Lung microvascular endothelial cell (primary cell): ENCODE data around the gene CTRB1. TPM values are rescaled to one million over a fixed set of nuclear protein-coding genes. Genes with fewer than 3 reads are reported as not detected.

Source experiments
- DNase-seq, 2 donors: peaks; one replicate each; pipeline versions ENCODE4 v3.0.0 to v3.0.0-alpha.2; 2010; ENCODE audit warnings: low read depth in 2 of 2
- total RNA-seq: library from RNA; depleted of rRNA; stranded (reverse); fragments of >200 nt; gene quantifications from 2 replicates; pipeline ENCODE4 v1.2.1, GENCODE V29; 2014

The CTRB1 gene
- total RNA-seq, result not detected in 2 replicates

DNA sequence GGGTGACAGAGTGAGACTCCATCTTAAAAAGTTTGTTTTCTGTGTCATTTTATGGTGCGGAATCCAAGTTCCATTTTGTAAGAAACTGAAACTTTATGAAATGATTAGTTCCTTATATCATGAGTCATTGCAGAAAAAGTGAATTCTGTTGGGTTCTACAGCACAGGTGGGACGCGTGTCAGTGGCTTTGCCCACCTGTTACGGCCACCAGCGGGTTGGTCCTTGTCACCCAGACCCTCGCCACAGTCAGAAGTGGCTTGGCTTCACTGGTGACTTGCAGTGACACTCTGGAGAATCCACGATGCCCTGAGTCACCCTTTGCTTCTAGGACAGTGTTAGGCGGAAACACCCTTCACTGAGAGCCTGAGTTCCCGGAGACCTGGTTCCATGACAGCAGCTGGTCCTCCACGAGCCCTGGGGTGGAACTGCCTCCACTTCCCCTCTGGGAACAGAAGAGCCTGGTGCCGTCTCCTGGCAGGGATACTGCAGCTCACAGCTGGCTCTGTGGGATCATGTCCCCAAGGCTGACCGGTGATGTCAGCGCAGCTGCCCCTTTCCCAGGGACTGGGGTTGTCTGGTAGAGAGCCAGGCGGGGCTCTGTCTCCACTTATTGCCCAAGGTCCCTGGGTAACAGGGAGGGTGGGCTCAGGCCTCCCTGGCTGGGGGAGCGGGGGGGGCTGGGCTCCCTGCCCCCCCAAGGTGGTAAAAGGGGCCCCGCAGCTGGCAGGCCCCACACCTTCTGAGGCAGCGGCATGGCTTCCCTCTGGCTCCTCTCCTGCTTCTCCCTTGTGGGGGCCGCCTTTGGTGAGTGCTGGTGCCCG lies at the start of gene CTRB1:
TSS of gene CTRB1 (plus strand) at position 733 of the 821 bp plus-strand sequence. CDS start at position 753, 20 bp downstream.
- no peak for DNase-seq

- DNase-seq, result no peak
Measured at GRCh38 chr16:75169899-75170405, 48.8 kb upstream of the CTRB1 start.

- no peak for DNase-seq
Measured at GRCh38 chr16:75172578-75172977, 46.2 kb upstream of the CTRB1 start.

- no peak for DNase-seq
Measured at GRCh38 chr16:75175074-75175473, 43.7 kb upstream of the CTRB1 start.

GRCh38 chr16:75176926-75177325 lies 41.9 kb upstream of the CTRB1 start:
- no peak for DNase-seq

- DNase-seq, result no peak
Measured at GRCh38 chr16:75179208-75179607, 39.6 kb upstream of the CTRB1 start.

GRCh38 chr16:75181630-75182029 lies 37.2 kb upstream of the CTRB1 start:
- DNase-seq, result no peak

- DNase-seq, result no peak
Measured at GRCh38 chr16:75188832-75189477, 29.8 kb upstream of the CTRB1 start.

GRCh38 chr16:75189638-75190245 lies 29.0 kb upstream of the CTRB1 start:
- no peak for DNase-seq

GRCh38 chr16:75192606-75193264 lies 26.1 kb upstream of the CTRB1 start:
- peak in 1 of 2 donors; percentile 11 for DNase-seq

DNA sequence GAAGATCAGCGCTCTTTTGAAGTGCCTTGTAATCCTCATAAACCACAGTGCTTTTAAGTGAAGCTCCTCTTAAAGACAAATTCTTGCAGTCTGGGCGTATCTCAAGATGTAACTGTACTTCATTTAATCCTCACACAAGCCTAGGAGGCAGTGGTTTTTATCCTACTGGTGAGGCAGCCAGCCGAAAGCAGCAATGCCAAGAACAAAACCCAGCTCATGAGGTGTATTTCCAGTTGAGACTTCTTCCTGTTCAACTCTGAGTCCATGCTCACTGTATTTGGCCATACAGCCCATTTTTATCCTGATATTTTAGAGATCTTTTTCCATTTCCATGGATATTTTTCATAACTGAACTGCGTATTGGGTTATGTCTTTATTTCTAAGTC lies 25.5 kb upstream of the CTRB1 start:
- peak in 1 of 2 donors; percentile 72 for DNase-seq

GRCh38 chr16:75193730-75194444 lies 24.9 kb upstream of the CTRB1 start:
- no peak for DNase-seq

DNA sequence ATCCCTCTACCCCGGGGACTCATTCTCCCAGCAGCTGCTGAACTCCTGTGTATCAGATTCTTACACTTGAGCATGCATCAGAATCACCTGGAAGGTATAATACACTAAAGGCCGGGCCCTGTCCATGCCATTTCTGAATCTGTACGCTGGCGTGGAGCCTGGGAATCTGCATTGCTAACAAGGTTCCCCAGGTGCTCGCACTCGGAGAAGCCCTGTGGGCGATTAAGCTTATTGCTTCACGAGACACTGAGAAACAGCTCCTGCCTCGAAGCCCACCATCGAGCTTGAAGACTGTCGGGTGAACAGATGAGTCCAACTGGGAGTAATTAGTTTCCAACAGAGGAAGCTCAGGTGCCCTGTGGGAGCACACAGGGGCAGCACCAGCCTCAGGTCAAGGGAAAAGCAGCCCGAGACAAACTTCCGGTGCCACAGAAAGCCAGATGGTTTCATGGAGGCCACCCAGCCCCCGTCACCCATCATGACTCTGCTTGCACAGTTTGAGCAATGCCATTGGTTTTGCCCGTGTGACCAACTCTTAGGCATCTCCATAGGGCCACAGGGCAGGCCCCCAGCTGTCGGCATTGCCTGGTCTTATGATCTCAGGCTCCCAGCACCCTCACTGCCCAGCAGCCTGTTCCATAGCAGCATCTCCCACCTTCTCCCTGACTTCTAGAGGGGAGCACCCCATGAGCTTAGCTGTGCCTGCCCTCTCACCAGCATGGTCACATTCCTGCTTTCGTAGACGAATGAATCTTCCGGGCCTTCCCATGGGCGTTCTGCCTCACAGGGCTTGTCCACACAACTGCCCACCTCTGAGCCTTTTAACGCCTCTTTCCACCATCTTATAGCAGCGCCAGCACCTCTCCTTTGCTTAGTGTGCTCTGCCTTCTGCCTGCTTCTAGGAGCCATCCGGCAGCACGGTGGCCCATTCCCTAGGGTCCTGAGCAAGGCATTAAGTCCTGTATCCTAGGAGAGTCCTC lies 22.7 kb upstream of the CTRB1 start:
- DNase-seq, result no peak

GRCh38 chr16:75196836-75197235 lies 22.0 kb upstream of the CTRB1 start:
- no peak for DNase-seq

- no peak for DNase-seq
Measured at GRCh38 chr16:75197522-75198134, 21.2 kb upstream of the CTRB1 start.

GRCh38 chr16:75198135-75198600 lies 20.6 kb upstream of the CTRB1 start:
- no peak for DNase-seq

DNA sequence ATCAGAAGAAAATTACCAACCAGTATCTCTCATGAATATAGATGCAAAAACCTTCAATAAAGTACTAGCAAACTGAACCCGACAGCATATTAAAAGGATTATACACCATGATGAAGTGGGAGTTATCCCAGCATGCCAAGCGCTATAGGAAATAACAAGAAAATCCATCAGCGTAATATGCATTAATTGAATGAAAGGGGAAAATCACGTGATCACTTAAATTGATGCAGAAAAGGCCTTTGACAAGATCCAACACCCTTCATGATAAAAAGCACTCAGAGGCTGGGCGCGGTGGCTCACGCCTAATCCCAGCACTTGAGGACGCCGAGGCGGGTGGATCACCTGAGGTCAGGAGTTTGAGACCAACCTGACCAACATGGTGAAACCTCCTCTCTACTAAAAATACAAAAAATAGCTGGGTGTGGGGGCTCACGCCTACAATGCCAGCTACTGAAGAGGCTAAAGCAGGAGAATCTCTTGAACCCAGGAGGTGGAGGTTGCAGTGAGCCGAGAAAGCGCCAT lies 16.7 kb upstream of the CTRB1 start:
- DNase-seq, result no peak

DNA sequence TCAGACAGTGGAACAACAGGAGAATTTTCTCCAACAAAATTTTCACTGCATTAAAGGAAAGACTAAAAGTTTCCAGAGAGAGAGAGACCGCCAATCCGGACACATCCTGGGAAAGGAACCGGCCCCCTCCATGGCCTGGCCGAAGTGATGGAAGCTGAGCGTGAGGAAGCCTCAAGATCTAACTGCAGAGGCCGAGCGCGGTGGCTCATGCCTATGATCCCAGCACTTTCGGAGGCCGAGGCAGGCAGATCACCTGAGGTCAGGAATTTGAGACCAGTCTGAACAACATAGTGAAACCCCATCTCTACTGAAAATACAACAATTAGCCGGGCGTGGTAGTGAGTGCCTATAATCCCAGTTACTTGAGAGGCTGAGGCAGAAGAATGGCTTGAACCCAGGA lies 15.7 kb upstream of the CTRB1 start:
- DNase-seq, result no peak
